ENCODE data around the gene RAET1L. TPM values are rescaled to one million over a fixed set of nuclear protein-coding genes. Genes with fewer than 3 reads are reported as not detected.

Gene RAET1L
- total and polyA plus RNA-seq, 2 donors (not counting 3 experiments of a cell fraction or from before 2014, with no cell fraction given): not detected

GRCh38 chr6:149990661-149991471 is 34.5 kb downstream of the RAET1L start:
- Histone ChIP-seq H3K9ac (replicated peaks; ENCODE audit: extremely low read depth, insufficient read depth, low read length) (no peak overlapping the region), H4K20me1 (replicated peaks; ENCODE audit: control insufficient read depth, extremely low read depth, insufficient read depth, low read length) (no peaks in the 10 kb centered on the region), H3K79me2 (ENCODE audit: control insufficient read depth, insufficient read depth, low read length) (no peaks in the 10 kb centered on the region), H2AFZ (ENCODE audit: low read depth, low read length) (no peak overlapping the region), H3K36me3 (ENCODE audit: control insufficient read depth in 2 of 2, extremely low read depth in 1 of 2, insufficient read depth in 2 of 2, low read length in 2 of 2) (no peaks in the 10 kb centered on the region), H3K9me3 (replicated peaks; ENCODE audit: control insufficient read depth, insufficient read depth, low read length) (no peaks in the 10 kb centered on the region), H3K27me3 (ENCODE audit: control insufficient read depth in 2 of 2, insufficient read depth in 2 of 2, low read length in 2 of 2) (peaks cover 75 to 85% of the 10 kb centered on the region in 2 experiments), H3K4me3 (replicated peaks in 1 of 3; ENCODE audit: insufficient read depth in 1 of 3, low read depth in 1 of 3, low read length in 3 of 3) (peak overlapping the region in 1 of 3 experiments; percentile 14), H3K27ac (ENCODE audit: insufficient read depth, low read depth, low read length) (no peak overlapping the region), H3K9me1 (replicated peaks; ENCODE audit: control insufficient read depth, extremely low read depth, insufficient read depth, low read length) (no peaks in the 10 kb centered on the region), H3K4me2 (ENCODE audit: insufficient read depth, low read length) (peak overlapping the region; percentile 24), H3K4me1 (ENCODE audit: control insufficient read depth, extremely low read depth, insufficient read depth, low read length) (peaks cover 6% of the 10 kb centered on the region)
- intact Hi-C loops (cut with micrococcal nuclease) (no loop called here), dilution Hi-C loops (cut with MboI; ENCODE audit: extremely low pct_ligation_motif_present, low sequenced_read_pairs) (no loop called here)
- CTCF ChIA-PET: interaction anchor here (1.0 kb wide), 1 partner anchor 26 kb away, joined by 3 read pairs; no protein-coding TSS in a partner anchor
- DNase-seq (ENCODE audit: low read depth, low spot score) (no peak), FAIRE-seq (no peak)
- no TSS peak for BruUV-seq (replicated peaks)
- POLR2A ChIA-PET: no interaction called here
- TF ChIP-seq MAX (IDR thresholded peaks at IDR 0.05; ENCODE audit: insufficient read depth, insufficient read length): no peak
- peak; percentile 94 for TF ChIP-seq EZH2 (IDR thresholded peaks at IDR 0.05; ENCODE audit: borderline replicate concordance, low read depth, low read length, severe bottlenecking)
- TF ChIP-seq JUN (IDR thresholded peaks at IDR 0.05; ENCODE audit: borderline replicate concordance, insufficient read depth, insufficient read length, low read depth): no peak

- ChIA-PET POLR2A (no interaction called here), CTCF (no interaction called here)
- Histone ChIP-seq H2AFZ (ENCODE audit: low read depth, low read length) (no peak overlapping the region), H3K4me1 (ENCODE audit: control insufficient read depth, extremely low read depth, insufficient read depth, low read length) (peaks cover 6% of the 10 kb centered on the region), H3K27ac (ENCODE audit: insufficient read depth, low read depth, low read length) (no peak overlapping the region), H3K4me3 (replicated peaks in 1 of 3; ENCODE audit: insufficient read depth in 1 of 3, low read depth in 1 of 3, low read length in 3 of 3) (no peak overlapping the region), H3K9ac (replicated peaks; ENCODE audit: extremely low read depth, insufficient read depth, low read length) (no peak overlapping the region), H3K36me3 (ENCODE audit: control insufficient read depth in 2 of 2, extremely low read depth in 1 of 2, insufficient read depth in 2 of 2, low read length in 2 of 2) (no peaks in the 10 kb centered on the region), H3K9me1 (replicated peaks; ENCODE audit: control insufficient read depth, extremely low read depth, insufficient read depth, low read length) (no peaks in the 10 kb centered on the region), H3K4me2 (ENCODE audit: insufficient read depth, low read length) (peak overlapping the region; percentile 24), H3K9me3 (replicated peaks; ENCODE audit: control insufficient read depth, insufficient read depth, low read length) (no peaks in the 10 kb centered on the region), H3K79me2 (ENCODE audit: control insufficient read depth, insufficient read depth, low read length) (no peaks in the 10 kb centered on the region), H4K20me1 (replicated peaks; ENCODE audit: control insufficient read depth, extremely low read depth, insufficient read depth, low read length) (no peaks in the 10 kb centered on the region), H3K27me3 (ENCODE audit: control insufficient read depth in 2 of 2, insufficient read depth in 2 of 2, low read length in 2 of 2) (peaks cover 82 to 88% of the 10 kb centered on the region in 2 experiments)
- no peak for FAIRE-seq
- TF ChIP-seq GATA2 (IDR thresholded peaks at IDR 0.05; ENCODE audit: insufficient read depth, insufficient read length, low read depth, low read length) (no peak), POLR2AphosphoS5 (IDR thresholded peaks at IDR 0.05; ENCODE audit: insufficient read depth, low read depth, low read length) (no peak), MYC (IDR thresholded peaks at IDR 0.05; ENCODE audit: low read depth, low read length) (no peak), EZH2 (IDR thresholded peaks at IDR 0.05; ENCODE audit: borderline replicate concordance, low read depth, low read length, severe bottlenecking) (peak; percentile 99), JUN (IDR thresholded peaks at IDR 0.05; ENCODE audit: borderline replicate concordance, insufficient read depth, insufficient read length, low read depth) (no peak)
- TF ChIP-seq, protein P1, sequence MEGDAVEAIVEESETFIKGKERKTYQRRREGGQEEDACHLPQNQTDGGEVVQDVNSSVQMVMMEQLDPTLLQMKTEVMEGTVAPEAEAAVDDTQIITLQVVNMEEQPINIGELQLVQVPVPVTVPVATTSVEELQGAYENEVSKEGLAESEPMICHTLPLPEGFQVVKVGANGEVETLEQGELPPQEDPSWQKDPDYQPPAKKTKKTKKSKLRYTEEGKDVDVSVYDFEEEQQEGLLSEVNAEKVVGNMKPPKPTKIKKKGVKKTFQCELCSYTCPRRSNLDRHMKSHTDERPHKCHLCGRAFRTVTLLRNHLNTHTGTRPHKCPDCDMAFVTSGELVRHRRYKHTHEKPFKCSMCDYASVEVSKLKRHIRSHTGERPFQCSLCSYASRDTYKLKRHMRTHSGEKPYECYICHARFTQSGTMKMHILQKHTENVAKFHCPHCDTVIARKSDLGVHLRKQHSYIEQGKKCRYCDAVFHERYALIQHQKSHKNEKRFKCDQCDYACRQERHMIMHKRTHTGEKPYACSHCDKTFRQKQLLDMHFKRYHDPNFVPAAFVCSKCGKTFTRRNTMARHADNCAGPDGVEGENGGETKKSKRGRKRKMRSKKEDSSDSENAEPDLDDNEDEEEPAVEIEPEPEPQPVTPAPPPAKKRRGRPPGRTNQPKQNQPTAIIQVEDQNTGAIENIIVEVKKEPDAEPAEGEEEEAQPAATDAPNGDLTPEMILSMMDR (IDR thresholded peaks at IDR 0.05; ENCODE audit: extremely low read depth in 1 of 2, insufficient read depth in 1 of 2, low read depth in 1 of 2, low read length in 2 of 2): no peak
- no TSS peak for BruUV-seq (replicated peaks)
- dilution Hi-C loops (cut with MboI; ENCODE audit: extremely low pct_ligation_motif_present, low sequenced_read_pairs): no loop called here
- intact Hi-C loops (cut with micrococcal nuclease): no loop called here
- no peak for DNase-seq (ENCODE audit: low read depth, low spot score)
Measured at GRCh38 chr6:149990212-149990660, 35.1 kb downstream of the RAET1L start.
